Measurements from ENCODE around the gene STIL. TPM values are rescaled to one million over a fixed set of nuclear protein-coding genes. Genes with fewer than 3 reads are reported as not detected.
"Not testable (repeated sequence)": the region's sequence is repeated elsewhere in the genome, so short reads cannot be mapped to it uniquely, and the experiment has no call there.

STIL gene
- polyA plus RNA-seq, 1 donor (not counting 4 experiments of a cell fraction or from before 2014, with no cell fraction given) = 10.5 TPM

DNA sequence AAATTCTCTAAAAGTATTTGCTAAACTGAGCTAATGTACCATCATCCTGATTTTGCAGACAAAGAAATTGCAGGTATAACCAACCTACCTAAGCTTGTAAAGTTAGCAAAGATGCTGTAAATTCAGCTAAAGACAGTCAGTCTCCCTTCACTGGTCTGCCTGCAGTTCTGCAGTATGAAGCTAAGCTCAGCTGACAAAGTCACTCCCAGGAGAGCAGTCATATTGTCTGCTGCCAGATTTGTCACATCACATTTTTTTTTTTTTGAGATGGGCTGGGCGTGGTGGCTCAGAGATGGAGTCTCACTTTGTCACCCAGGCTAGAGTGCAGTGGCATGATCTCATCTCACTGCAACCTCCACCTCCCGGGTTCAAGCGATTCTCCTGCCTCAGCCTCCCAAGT, 10.7 kb upstream of the STIL start:
- Histone ChIP-seq H2AFZ (ENCODE audit: control insufficient read depth, low read length) (no peak overlapping the region), H3K9ac (ENCODE audit: control insufficient read depth, extremely low read depth, insufficient read depth, low read length) (no peak overlapping the region), H3K9me3 (ENCODE audit: control insufficient read depth, low read depth, low read length) (no peaks in the 10 kb centered on the region), H3K4me3 (ENCODE audit: control insufficient read depth in 2 of 3, extremely low read depth in 1 of 3, insufficient read depth in 2 of 3, low read depth in 1 of 3, low read length in 3 of 3) (no peak overlapping the region), H3K4me1 (ENCODE audit: control insufficient read depth, extremely low read depth, insufficient read depth, low read length) (peaks cover 7% of the 10 kb centered on the region), H3K36me3 (ENCODE audit: control insufficient read depth in 2 of 2, extremely low read depth in 1 of 2, insufficient read depth in 2 of 2, low read length in 2 of 2) (no peaks in the 10 kb centered on the region), H4K20me1 (ENCODE audit: control insufficient read depth, extremely low read depth, insufficient read depth, low read length) (no peaks in the 10 kb centered on the region), H3K79me2 (ENCODE audit: control insufficient read depth, insufficient read depth, low read length) (no peaks in the 10 kb centered on the region), H3K4me2 (ENCODE audit: control insufficient read depth, extremely low read depth, insufficient read depth, low read depth, low read length) (no peak overlapping the region), H3K27me3 (ENCODE audit: control insufficient read depth, extremely low read depth, insufficient read depth, low read length) (no peaks in the 10 kb centered on the region), H3K27ac (ENCODE audit: control insufficient read depth, insufficient read depth, low read length) (no peak overlapping the region), H3K9me1 (ENCODE audit: control insufficient read depth, extremely low read depth, insufficient read depth, low read length) (no peaks in the 10 kb centered on the region)
- dilution Hi-C loops (cut with MboI; ENCODE audit: extremely low pct_ligation_motif_present, low sequenced_read_pairs) = no loop called here
- DNase-seq (ENCODE audit: low read depth, low spot score) (no peak), FAIRE-seq (no peak)
- no peak for TF ChIP-seq EZH2 (IDR thresholded peaks at IDR 0.05; ENCODE audit: low read length)
- TF ChIP-seq, protein P1, sequence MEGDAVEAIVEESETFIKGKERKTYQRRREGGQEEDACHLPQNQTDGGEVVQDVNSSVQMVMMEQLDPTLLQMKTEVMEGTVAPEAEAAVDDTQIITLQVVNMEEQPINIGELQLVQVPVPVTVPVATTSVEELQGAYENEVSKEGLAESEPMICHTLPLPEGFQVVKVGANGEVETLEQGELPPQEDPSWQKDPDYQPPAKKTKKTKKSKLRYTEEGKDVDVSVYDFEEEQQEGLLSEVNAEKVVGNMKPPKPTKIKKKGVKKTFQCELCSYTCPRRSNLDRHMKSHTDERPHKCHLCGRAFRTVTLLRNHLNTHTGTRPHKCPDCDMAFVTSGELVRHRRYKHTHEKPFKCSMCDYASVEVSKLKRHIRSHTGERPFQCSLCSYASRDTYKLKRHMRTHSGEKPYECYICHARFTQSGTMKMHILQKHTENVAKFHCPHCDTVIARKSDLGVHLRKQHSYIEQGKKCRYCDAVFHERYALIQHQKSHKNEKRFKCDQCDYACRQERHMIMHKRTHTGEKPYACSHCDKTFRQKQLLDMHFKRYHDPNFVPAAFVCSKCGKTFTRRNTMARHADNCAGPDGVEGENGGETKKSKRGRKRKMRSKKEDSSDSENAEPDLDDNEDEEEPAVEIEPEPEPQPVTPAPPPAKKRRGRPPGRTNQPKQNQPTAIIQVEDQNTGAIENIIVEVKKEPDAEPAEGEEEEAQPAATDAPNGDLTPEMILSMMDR (optimal IDR thresholded peaks at IDR 0.05 in 1 of 3, IDR thresholded peaks at IDR 0.05 in 1 of 3, conservative IDR thresholded peaks at IDR 0.05 in 1 of 3; ENCODE audit: extremely low read depth in 1 of 3, insufficient read depth in 2 of 3, low read length in 3 of 3) = no peak

DNA sequence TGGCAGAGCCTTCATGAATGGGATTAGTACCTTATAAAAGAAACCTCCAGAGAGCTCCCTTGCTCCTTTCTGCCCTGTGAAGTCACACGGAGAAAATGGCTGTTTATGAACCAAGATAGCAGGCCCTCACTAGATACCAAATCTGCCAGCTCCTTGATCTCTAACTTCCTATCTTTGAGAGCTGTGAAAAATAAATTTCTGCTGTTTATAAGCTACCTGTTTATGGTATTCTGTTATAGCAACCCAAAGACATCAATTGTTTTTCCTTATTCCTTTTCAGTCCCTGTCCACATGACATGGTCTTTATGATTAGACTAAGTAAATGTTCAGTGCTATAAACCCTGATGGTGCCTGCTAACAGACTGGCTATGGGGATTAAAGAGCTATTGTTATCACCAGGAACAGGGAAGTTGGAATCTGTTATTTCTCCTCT, 9.7 kb upstream of the STIL start:
- dilution Hi-C loops (cut with MboI; ENCODE audit: extremely low pct_ligation_motif_present, low sequenced_read_pairs) = no loop called here
- Histone ChIP-seq H3K9me1 (ENCODE audit: control insufficient read depth, extremely low read depth, insufficient read depth, low read length) (no peaks in the 10 kb centered on the region), H4K20me1 (ENCODE audit: control insufficient read depth, extremely low read depth, insufficient read depth, low read length) (no peaks in the 10 kb centered on the region), H2AFZ (ENCODE audit: control insufficient read depth, low read length) (no peak overlapping the region), H3K36me3 (ENCODE audit: control insufficient read depth in 2 of 2, extremely low read depth in 1 of 2, insufficient read depth in 2 of 2, low read length in 2 of 2) (no peaks in the 10 kb centered on the region), H3K4me1 (ENCODE audit: control insufficient read depth, extremely low read depth, insufficient read depth, low read length) (peaks cover 7% of the 10 kb centered on the region), H3K79me2 (ENCODE audit: control insufficient read depth, insufficient read depth, low read length) (no peaks in the 10 kb centered on the region), H3K9me3 (ENCODE audit: control insufficient read depth, low read depth, low read length) (no peaks in the 10 kb centered on the region), H3K4me2 (ENCODE audit: control insufficient read depth, extremely low read depth, insufficient read depth, low read depth, low read length) (no peak overlapping the region), H3K9ac (ENCODE audit: control insufficient read depth, extremely low read depth, insufficient read depth, low read length) (no peak overlapping the region), H3K27me3 (ENCODE audit: control insufficient read depth, extremely low read depth, insufficient read depth, low read length) (no peaks in the 10 kb centered on the region), H3K27ac (ENCODE audit: control insufficient read depth, insufficient read depth, low read length) (no peak overlapping the region), H3K4me3 (ENCODE audit: control insufficient read depth in 2 of 3, extremely low read depth in 1 of 3, insufficient read depth in 2 of 3, low read depth in 1 of 3, low read length in 3 of 3) (no peak overlapping the region)
- DNase-seq (ENCODE audit: low read depth, low spot score) (no peak), FAIRE-seq (no peak)
- TF ChIP-seq EZH2 (IDR thresholded peaks at IDR 0.05; ENCODE audit: low read length) = no peak
- TF ChIP-seq, protein P1 (optimal IDR thresholded peaks at IDR 0.05 in 1 of 3, IDR thresholded peaks at IDR 0.05 in 1 of 3, conservative IDR thresholded peaks at IDR 0.05 in 1 of 3; ENCODE audit: extremely low read depth in 1 of 3, insufficient read depth in 2 of 3, low read length in 3 of 3) = no peak

DNA sequence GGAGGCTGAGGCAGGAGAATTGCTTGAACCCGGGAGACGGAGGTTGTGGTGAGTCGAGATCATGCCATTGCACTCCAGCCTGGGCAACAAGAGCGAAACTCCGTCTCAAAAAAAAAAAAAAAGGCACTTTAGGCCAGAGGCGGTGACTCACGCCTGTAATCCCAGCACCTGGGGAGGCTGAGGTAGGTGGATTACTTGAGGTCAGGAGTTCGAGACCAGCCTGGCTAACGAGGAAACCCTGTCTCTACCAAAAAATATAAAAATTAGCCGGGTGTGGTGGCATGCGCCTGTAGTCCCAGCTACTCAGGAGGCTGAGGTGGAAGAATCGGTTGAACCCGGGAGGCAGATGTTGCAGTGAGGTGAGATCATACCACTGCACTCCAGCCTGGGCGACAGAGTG, 6.0 kb upstream of the STIL start:
- H3K9ac ChIP-seq (ENCODE audit: control insufficient read depth, extremely low read depth, insufficient read depth, low read length); H3K27ac ChIP-seq (ENCODE audit: control insufficient read depth, insufficient read depth, low read length); H3K4me2 ChIP-seq (ENCODE audit: control insufficient read depth, extremely low read depth, insufficient read depth, low read depth, low read length); H3K4me1 ChIP-seq (ENCODE audit: control insufficient read depth, extremely low read depth, insufficient read depth, low read length); H3K27me3 ChIP-seq (ENCODE audit: control insufficient read depth, extremely low read depth, insufficient read depth, low read length); H3K4me3 ChIP-seq (ENCODE audit: control insufficient read depth in 2 of 3, extremely low read depth in 1 of 3, insufficient read depth in 2 of 3, low read depth in 1 of 3, low read length in 3 of 3); H3K79me2 ChIP-seq (ENCODE audit: control insufficient read depth, insufficient read depth, low read length); H2AFZ ChIP-seq (ENCODE audit: control insufficient read depth, low read length); dilution Hi-C loops (cut with MboI; ENCODE audit: extremely low pct_ligation_motif_present, low sequenced_read_pairs); H3K9me3 ChIP-seq (ENCODE audit: control insufficient read depth, low read depth, low read length); H3K9me1 ChIP-seq (ENCODE audit: control insufficient read depth, extremely low read depth, insufficient read depth, low read length); H4K20me1 ChIP-seq (ENCODE audit: control insufficient read depth, extremely low read depth, insufficient read depth, low read length); FAIRE-seq; H3K36me3 ChIP-seq (ENCODE audit: control insufficient read depth in 2 of 2, extremely low read depth in 1 of 2, insufficient read depth in 2 of 2, low read length in 2 of 2); DNase-seq (ENCODE audit: low read depth, low spot score): not testable (repeated sequence)

Data from keratinocyte (primary cell).